Osteoblast (primary cell): ENCODE results near the gene FAT1. TPM values are rescaled to one million over a fixed set of nuclear protein-coding genes. Genes with fewer than 3 reads are reported as not detected.
A peak's percentile ranks its signal among the peaks of the same experiment; 100 is the strongest.

Experiments
- DNase-seq: peaks from one replicate; pipeline ENCODE4 v3.0.0; 2011; ENCODE audit warnings: low spot score, mixed read lengths; ENCODE audit not compliant: insufficient read length; ENCODE audit errors: missing footprints
- H2AFZ ChIP-seq: 2 replicates; pipeline ENCODE4 v1.6.0; 2011; ENCODE audit warnings: mild to moderate bottlenecking, low read length
- H3K27ac ChIP-seq: 2 replicates; pipeline ENCODE4 v1.5.1; 2011; ENCODE audit warnings: mild to moderate bottlenecking, low read depth, low read length, moderate library complexity
- H3K27me3 ChIP-seq: 2 replicates; pipeline ENCODE4 v1.6.0; 2012; ENCODE audit warnings: mild to moderate bottlenecking, control low read depth, inconsistent platforms, low read length, moderate library complexity; ENCODE audit not compliant: insufficient read depth
- H3K36me3 ChIP-seq: 2 replicates; pipeline ENCODE4 v1.5.1; 2011; ENCODE audit warnings: mild to moderate bottlenecking, low read length, control low read depth, moderate library complexity; ENCODE audit not compliant: insufficient read depth
- H3K4me1 ChIP-seq: 2 replicates; pipeline ENCODE4 v1.5.1; 2011; ENCODE audit warnings: mild to moderate bottlenecking, low read length, control low read depth, moderate library complexity; ENCODE audit not compliant: insufficient read depth
- H3K4me2 ChIP-seq: 2 replicates; pipeline ENCODE4 v1.6.0; 2011; ENCODE audit warnings: mild to moderate bottlenecking, low read length; ENCODE audit not compliant: insufficient read depth
- H3K4me3 ChIP-seq: fragments of 200-600 bp; sonication (generic); 3 replicates; pipeline ENCODE4 v1.5.1; 2012; ENCODE audit warnings: mild to moderate bottlenecking, low read length, inconsistent platforms; ENCODE audit not compliant: insufficient read depth
- H3K79me2 ChIP-seq: 2 replicates; pipeline ENCODE4 v1.6.0; 2012; ENCODE audit warnings: mild to moderate bottlenecking, low read length, control low read depth, inconsistent platforms; ENCODE audit not compliant: insufficient read depth
- H3K9me3 ChIP-seq: 2 replicates; pipeline ENCODE4 v1.5.1; 2011; ENCODE audit warnings: low read depth, low read length, control low read depth
- H4K20me1 ChIP-seq: 2 replicates; pipeline ENCODE4 v1.6.0; 2012; ENCODE audit warnings: mild to moderate bottlenecking, low read length, control low read depth; ENCODE audit not compliant: insufficient read depth
- total RNA-seq: library from RNA; depleted of rRNA; stranded (reverse); fragments of >200 nt; gene quantifications from 2 replicates; pipeline ENCODE4 v1.2.3, GENCODE V29; 2012
- TF ChIP-seq, protein P1 (sequence below): IDR thresholded peaks from 2 replicates; pipeline ENCODE4 v1.5.1; 2011; ENCODE audit warnings: mild to moderate bottlenecking, low read depth, low read length, moderate library complexity; ENCODE audit errors: extremely low read depth

The FAT1 gene
- total RNA-seq, 1 donor: 522 TPM

DNA sequence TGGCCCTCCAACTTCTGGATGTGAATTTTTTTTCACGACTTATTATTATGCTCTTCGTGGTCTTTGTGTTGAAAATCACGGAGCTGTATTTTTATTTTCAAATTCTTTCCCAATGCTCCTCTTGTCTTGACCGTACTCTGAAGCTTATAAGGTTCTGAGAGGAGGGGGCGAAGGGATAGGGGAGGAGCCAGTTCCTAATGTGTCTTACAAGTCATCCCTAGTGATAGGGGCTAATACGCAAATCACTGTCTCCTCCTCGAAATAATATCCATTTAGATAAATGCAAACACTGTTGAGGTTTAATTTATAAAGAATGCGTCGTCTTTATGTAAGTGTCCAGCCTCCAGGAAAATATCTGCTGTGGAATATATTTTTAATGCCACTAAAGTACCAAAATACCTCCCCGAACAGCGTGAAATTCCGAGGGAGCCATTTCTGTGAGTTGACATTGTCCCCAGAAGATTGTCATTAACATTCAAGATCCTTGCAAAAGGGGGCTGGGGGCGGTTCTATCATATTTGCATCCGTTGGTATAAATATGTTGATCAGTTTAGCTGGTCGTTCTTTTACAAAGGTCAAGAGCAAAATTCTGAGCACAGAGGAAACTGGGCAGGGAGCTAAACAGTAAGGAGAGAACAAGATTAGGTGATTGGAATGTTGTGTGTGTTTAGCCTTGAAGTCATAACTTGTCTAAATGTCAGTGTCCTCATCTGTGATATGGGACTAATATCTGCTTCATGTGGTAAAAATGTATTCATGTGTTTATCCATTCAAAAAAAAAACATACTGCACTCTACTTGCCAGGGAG is 3.7 kb upstream of the FAT1 start:
- Histone ChIP-seq H3K27me3 (no peaks in the 10 kb centered on the region), H3K79me2 (peaks cover 44% of the 10 kb centered on the region), H3K4me2 (peak overlapping the region; percentile 94), H3K9me3 (no peaks in the 10 kb centered on the region), H2AFZ (peak overlapping the region; percentile 69), H3K36me3 (no peaks in the 10 kb centered on the region), H3K27ac (peak overlapping the region; percentile 99), H3K4me3 (peak overlapping the region; percentile 84), H3K4me1 (peaks cover 21% of the 10 kb centered on the region), H4K20me1 (peaks cover 11% of the 10 kb centered on the region)
- DNase-seq: no peak
- TF ChIP-seq, protein P1, sequence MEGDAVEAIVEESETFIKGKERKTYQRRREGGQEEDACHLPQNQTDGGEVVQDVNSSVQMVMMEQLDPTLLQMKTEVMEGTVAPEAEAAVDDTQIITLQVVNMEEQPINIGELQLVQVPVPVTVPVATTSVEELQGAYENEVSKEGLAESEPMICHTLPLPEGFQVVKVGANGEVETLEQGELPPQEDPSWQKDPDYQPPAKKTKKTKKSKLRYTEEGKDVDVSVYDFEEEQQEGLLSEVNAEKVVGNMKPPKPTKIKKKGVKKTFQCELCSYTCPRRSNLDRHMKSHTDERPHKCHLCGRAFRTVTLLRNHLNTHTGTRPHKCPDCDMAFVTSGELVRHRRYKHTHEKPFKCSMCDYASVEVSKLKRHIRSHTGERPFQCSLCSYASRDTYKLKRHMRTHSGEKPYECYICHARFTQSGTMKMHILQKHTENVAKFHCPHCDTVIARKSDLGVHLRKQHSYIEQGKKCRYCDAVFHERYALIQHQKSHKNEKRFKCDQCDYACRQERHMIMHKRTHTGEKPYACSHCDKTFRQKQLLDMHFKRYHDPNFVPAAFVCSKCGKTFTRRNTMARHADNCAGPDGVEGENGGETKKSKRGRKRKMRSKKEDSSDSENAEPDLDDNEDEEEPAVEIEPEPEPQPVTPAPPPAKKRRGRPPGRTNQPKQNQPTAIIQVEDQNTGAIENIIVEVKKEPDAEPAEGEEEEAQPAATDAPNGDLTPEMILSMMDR: no peak

DNA sequence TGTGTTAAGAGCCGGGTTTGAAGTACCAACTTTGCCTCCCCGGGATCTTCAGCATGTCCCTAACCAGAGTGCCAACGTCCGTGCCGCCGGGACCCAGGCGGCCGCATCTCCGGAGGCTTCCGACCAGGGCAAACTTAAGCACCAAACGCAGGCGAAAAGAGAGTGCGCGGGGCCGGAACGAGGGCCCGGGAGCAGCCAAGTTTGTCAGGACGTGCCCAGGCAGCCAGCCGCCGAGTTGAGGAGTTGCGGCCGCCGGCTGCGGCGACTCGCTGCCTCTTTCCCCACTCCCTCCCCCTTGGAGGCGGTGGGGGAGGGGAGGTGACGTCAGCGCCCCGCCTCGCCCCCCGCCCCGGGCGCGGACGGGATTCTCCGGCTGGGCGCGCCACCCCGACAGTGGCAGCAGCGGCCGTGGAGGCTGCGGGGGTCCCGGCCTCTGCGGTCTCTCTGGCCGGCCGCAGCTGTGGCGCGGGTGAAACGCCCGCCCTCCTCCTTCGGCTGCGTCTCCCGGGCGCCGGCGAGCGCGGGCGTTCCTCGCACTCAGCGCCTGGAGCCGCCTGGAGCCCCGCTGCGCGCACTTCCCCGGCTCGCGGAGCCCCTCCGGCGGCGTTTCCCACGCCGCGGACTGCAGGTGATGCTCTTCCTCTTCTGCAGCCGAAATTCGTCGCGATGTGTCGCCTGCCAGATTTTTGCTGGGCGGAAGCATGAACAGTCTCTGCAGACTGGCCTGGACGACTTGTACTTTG is 2.9 kb upstream of the FAT1 start:
- Histone ChIP-seq H3K4me2 (peak overlapping the region; percentile 94), H3K27me3 (no peaks in the 10 kb centered on the region), H3K4me1 (peaks cover 22% of the 10 kb centered on the region), H3K79me2 (peaks cover 52% of the 10 kb centered on the region), H3K4me3 (peak overlapping the region; percentile 84), H4K20me1 (peaks cover 18% of the 10 kb centered on the region), H3K36me3 (no peaks in the 10 kb centered on the region), H3K9me3 (no peaks in the 10 kb centered on the region), H2AFZ (peak overlapping the region; percentile 79), H3K27ac (peak overlapping the region; percentile 99)
- DNase-seq: peak; percentile 95
- TF ChIP-seq, protein P1: no peak

DNA sequence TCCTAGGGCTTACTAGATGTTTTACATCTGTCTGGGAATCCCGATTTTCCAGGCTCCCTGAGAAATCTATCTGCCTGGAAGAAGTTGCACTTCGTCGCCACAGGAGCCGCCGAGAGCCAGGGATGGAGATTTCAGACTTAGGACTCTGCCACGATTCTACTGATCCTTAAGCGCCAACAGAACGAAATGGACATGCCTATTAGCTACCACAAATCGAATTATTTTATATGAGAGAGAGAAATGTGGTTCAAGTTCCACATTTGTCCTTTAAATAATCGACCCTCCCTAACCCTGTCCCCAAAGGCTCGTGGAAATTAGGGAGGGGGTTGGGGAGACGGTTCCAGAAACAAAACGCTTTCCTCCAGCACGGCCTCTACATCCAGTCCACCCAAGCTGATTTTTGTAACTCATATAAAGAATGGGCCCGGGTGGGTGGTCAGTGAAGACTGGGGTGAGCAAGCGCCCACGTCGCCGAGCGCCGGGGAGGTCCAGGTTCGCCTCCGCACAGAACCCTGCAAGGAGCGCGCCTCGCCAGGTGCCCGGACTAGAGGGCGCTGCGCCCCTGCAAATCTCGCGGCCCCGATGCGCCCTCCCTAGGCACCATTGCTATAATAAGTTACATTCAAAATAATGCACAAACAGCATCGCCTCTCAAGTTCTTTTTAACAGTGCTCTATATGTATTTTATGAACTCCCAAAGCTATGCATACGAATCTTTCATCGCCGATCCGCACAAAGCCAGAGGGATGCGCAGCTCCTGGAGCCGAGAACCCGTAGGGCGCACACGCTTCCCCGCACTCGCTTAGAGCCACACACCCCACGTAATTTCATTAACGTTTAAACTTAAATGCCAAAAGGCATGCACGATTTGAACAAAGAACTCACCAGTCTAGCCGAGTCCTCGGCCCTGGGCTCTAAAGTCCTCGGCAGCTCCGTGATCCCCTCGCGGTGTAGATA is 2.1 kb upstream of the FAT1 start:
- H3K9me3 ChIP-seq: no peaks in the 10 kb centered on the region
- H3K79me2 ChIP-seq: peaks cover 60% of the 10 kb centered on the region
- H3K27me3 ChIP-seq: no peaks in the 10 kb centered on the region
- H3K4me1 ChIP-seq: peaks cover 22% of the 10 kb centered on the region
- peak overlapping the region; percentile 94 for H3K4me2 ChIP-seq
- peak overlapping the region; percentile 79 for H2AFZ ChIP-seq
- TF ChIP-seq, protein P1: peak; percentile 64
- H3K27ac ChIP-seq: peak overlapping the region; percentile 99
- peaks cover 25% of the 10 kb centered on the region for H4K20me1 ChIP-seq
- peak; percentile 98 for DNase-seq
- peak overlapping the region; percentile 84 for H3K4me3 ChIP-seq
- H3K36me3 ChIP-seq: no peaks in the 10 kb centered on the region
